OCI-LY1 (cell line): Measurements from ENCODE around the gene CCL17.

Experiments
- EZH2 ChIP-seq: fragments of 200-600 bp; sonication (generic), shearing (Covaris generic); IDR thresholded peaks from 2 replicates; pipeline ENCODE4 v1.8.0; 2017; ENCODE audit warnings: borderline replicate concordance, mixed run types, mild to moderate bottlenecking, antibody characterized with exemption, low read length, moderate library complexity, mixed read lengths
- TF ChIP-seq, protein P1 (sequence below): fragments of 200-600 bp; sonication (generic), shearing (Covaris generic); IDR thresholded peaks from 2 replicates; pipeline ENCODE4 v1.5.1; 2017; ENCODE audit warnings: mild to moderate bottlenecking, antibody characterized with exemption, low read length, moderate library complexity, mixed read lengths

DNA sequence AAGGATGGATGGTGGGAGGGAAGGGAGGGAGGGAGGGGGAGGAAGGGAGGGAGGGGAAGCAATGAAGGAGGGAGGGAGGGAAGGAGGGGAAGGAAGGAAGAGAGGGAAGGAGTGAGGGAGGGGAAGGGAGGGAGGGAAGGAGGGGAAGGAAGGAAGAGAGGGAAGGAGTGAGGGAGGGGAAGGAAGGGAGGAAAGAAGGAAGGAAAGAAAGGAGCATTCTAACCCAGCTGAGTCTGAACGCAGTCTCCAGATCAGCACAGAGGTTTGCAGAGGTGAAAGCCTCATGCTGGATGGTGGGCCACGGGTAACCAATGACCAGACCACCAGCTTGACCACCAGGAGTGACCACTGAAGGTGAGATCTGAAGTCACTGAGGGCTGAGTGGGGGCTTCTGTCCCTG, 18.6 kb downstream of the CCL17 start:
- TF ChIP-seq, protein P1, sequence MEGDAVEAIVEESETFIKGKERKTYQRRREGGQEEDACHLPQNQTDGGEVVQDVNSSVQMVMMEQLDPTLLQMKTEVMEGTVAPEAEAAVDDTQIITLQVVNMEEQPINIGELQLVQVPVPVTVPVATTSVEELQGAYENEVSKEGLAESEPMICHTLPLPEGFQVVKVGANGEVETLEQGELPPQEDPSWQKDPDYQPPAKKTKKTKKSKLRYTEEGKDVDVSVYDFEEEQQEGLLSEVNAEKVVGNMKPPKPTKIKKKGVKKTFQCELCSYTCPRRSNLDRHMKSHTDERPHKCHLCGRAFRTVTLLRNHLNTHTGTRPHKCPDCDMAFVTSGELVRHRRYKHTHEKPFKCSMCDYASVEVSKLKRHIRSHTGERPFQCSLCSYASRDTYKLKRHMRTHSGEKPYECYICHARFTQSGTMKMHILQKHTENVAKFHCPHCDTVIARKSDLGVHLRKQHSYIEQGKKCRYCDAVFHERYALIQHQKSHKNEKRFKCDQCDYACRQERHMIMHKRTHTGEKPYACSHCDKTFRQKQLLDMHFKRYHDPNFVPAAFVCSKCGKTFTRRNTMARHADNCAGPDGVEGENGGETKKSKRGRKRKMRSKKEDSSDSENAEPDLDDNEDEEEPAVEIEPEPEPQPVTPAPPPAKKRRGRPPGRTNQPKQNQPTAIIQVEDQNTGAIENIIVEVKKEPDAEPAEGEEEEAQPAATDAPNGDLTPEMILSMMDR = no peak
- TF ChIP-seq EZH2 = no peak
